GM23338 (cell line): Measurements from ENCODE around the gene NFKB1.

Experiments
- CREB1 ChIP-seq: fragments of 250-450 bp; sonication (Bioruptor Pico); IDR thresholded peaks from 2 replicates; pipeline ENCODE4 v1.5.0; 2020; ENCODE audit warnings: low read depth, mild to moderate bottlenecking, moderate library complexity
- ETS1 ChIP-seq: IDR thresholded peaks from 2 replicates; pipeline ENCODE4 v1.6.1; 2016; ENCODE audit warnings: antibody characterized with exemption
- EZH2 ChIP-seq: fragments of 200-600 bp; sonication (generic); IDR thresholded peaks from one replicate; pipeline ENCODE4 v1.8.0; 2017; ENCODE audit warnings: antibody characterized with exemption, mild to moderate bottlenecking, low read depth; ENCODE audit not compliant: unreplicated experiment
- EZH2phosphoT487 ChIP-seq: fragments of 200-600 bp; sonication (generic); IDR thresholded peaks from one replicate; pipeline ENCODE4 v1.8.1; 2018; ENCODE audit warnings: antibody characterized with exemption; ENCODE audit not compliant: unreplicated experiment
- JUNB ChIP-seq: IDR thresholded peaks from one replicate; pipeline ENCODE4 v1.6.1; 2016; ENCODE audit warnings: antibody characterized with exemption; ENCODE audit not compliant: unreplicated experiment
- NANOG ChIP-seq: IDR thresholded peaks from 2 replicates; pipeline ENCODE4 v1.6.1; 2016; ENCODE audit warnings: antibody characterized with exemption, borderline replicate concordance
- POLR2AphosphoS5 ChIP-seq: IDR thresholded peaks from 2 replicates; pipeline ENCODE4 v1.6.1; 2016; ENCODE audit warnings: antibody characterized with exemption, low read depth
- STAT1 ChIP-seq: IDR thresholded peaks from one replicate; pipeline ENCODE4 v1.6.1; 2016; ENCODE audit warnings: antibody characterized with exemption; ENCODE audit not compliant: unreplicated experiment
- ZNF114 ChIP-seq: fragments of 250-450 bp; sonication (Bioruptor Pico); IDR thresholded peaks from 2 replicates; pipeline ENCODE4 v1.5.0; 2020; ENCODE audit warnings: mild to moderate bottlenecking, moderate library complexity
- ZNF331 ChIP-seq: fragments of 250-450 bp; sonication (Bioruptor Pico); IDR thresholded peaks from 2 replicates; pipeline ENCODE4 v1.5.0; 2020; ENCODE audit warnings: low read depth, mild to moderate bottlenecking, moderate library complexity
- TF ChIP-seq, protein P1 (sequence below), 2 experiments: fragments of 200-600 bp in 1 of 2; sonication (generic) in 1 of 2; conservative IDR thresholded peaks; 2 replicates each; pipeline versions ENCODE4 v1.5.1 to v1.6.1; 2016 to 2017; ENCODE audit warnings: antibody characterized with exemption in 2 of 2, low read depth in 2 of 2, mild to moderate bottlenecking in 2 of 2, moderate library complexity in 1 of 2
- TF ChIP-seq, protein P2 (sequence below): IDR thresholded peaks from one replicate; pipeline ENCODE4 v1.6.1; 2018; ENCODE audit warnings: antibody characterized with exemption; ENCODE audit not compliant: unreplicated experiment
- TF ChIP-seq, protein P3 (sequence below): fragments of 250-450 bp; sonication (Bioruptor Pico); IDR thresholded peaks from 2 replicates; pipeline ENCODE4 v1.5.0; 2020; ENCODE audit warnings: mild to moderate bottlenecking, moderate library complexity

DNA sequence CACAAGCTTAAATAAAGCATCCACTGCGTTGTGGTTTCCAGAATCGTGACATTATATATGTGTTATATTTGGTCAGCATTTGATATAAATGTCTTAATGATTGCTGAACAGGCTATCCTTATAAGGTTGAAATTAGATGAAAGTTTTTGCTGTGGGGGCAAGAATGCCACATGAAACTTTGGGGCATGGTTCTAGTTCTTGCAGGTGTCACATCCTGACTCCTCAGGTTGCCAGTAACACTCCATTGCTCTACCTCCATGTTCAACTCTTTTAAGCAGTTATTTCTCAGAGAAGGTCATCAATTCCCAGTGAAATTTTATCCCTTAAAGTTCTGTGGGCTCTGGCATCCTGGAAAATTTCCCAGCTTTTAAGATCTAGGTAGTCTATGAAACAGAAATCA lies 33.7 kb downstream of the NFKB1 start:
- TF ChIP-seq, protein P1, sequence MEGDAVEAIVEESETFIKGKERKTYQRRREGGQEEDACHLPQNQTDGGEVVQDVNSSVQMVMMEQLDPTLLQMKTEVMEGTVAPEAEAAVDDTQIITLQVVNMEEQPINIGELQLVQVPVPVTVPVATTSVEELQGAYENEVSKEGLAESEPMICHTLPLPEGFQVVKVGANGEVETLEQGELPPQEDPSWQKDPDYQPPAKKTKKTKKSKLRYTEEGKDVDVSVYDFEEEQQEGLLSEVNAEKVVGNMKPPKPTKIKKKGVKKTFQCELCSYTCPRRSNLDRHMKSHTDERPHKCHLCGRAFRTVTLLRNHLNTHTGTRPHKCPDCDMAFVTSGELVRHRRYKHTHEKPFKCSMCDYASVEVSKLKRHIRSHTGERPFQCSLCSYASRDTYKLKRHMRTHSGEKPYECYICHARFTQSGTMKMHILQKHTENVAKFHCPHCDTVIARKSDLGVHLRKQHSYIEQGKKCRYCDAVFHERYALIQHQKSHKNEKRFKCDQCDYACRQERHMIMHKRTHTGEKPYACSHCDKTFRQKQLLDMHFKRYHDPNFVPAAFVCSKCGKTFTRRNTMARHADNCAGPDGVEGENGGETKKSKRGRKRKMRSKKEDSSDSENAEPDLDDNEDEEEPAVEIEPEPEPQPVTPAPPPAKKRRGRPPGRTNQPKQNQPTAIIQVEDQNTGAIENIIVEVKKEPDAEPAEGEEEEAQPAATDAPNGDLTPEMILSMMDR (conservative IDR thresholded peaks at IDR 0.05; ENCODE audit: low read depth in 2 of 2): no peak
- TF ChIP-seq, protein P2, sequence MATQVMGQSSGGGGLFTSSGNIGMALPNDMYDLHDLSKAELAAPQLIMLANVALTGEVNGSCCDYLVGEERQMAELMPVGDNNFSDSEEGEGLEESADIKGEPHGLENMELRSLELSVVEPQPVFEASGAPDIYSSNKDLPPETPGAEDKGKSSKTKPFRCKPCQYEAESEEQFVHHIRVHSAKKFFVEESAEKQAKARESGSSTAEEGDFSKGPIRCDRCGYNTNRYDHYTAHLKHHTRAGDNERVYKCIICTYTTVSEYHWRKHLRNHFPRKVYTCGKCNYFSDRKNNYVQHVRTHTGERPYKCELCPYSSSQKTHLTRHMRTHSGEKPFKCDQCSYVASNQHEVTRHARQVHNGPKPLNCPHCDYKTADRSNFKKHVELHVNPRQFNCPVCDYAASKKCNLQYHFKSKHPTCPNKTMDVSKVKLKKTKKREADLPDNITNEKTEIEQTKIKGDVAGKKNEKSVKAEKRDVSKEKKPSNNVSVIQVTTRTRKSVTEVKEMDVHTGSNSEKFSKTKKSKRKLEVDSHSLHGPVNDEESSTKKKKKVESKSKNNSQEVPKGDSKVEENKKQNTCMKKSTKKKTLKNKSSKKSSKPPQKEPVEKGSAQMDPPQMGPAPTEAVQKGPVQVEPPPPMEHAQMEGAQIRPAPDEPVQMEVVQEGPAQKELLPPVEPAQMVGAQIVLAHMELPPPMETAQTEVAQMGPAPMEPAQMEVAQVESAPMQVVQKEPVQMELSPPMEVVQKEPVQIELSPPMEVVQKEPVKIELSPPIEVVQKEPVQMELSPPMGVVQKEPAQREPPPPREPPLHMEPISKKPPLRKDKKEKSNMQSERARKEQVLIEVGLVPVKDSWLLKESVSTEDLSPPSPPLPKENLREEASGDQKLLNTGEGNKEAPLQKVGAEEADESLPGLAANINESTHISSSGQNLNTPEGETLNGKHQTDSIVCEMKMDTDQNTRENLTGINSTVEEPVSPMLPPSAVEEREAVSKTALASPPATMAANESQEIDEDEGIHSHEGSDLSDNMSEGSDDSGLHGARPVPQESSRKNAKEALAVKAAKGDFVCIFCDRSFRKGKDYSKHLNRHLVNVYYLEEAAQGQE: no peak
- no peak for TF ChIP-seq EZH2
- TF ChIP-seq POLR2AphosphoS5: no peak
- no peak for TF ChIP-seq ETS1
- no peak for TF ChIP-seq CREB1 (CRISPR knock-in tag)
- TF ChIP-seq ZNF114 (CRISPR knock-in tag): no peak
- no peak for TF ChIP-seq STAT1
- TF ChIP-seq ZNF331: no peak
- TF ChIP-seq EZH2phosphoT487: no peak
- TF ChIP-seq NANOG: no peak
- no peak for TF ChIP-seq JUNB
- TF ChIP-seq, protein P3, sequence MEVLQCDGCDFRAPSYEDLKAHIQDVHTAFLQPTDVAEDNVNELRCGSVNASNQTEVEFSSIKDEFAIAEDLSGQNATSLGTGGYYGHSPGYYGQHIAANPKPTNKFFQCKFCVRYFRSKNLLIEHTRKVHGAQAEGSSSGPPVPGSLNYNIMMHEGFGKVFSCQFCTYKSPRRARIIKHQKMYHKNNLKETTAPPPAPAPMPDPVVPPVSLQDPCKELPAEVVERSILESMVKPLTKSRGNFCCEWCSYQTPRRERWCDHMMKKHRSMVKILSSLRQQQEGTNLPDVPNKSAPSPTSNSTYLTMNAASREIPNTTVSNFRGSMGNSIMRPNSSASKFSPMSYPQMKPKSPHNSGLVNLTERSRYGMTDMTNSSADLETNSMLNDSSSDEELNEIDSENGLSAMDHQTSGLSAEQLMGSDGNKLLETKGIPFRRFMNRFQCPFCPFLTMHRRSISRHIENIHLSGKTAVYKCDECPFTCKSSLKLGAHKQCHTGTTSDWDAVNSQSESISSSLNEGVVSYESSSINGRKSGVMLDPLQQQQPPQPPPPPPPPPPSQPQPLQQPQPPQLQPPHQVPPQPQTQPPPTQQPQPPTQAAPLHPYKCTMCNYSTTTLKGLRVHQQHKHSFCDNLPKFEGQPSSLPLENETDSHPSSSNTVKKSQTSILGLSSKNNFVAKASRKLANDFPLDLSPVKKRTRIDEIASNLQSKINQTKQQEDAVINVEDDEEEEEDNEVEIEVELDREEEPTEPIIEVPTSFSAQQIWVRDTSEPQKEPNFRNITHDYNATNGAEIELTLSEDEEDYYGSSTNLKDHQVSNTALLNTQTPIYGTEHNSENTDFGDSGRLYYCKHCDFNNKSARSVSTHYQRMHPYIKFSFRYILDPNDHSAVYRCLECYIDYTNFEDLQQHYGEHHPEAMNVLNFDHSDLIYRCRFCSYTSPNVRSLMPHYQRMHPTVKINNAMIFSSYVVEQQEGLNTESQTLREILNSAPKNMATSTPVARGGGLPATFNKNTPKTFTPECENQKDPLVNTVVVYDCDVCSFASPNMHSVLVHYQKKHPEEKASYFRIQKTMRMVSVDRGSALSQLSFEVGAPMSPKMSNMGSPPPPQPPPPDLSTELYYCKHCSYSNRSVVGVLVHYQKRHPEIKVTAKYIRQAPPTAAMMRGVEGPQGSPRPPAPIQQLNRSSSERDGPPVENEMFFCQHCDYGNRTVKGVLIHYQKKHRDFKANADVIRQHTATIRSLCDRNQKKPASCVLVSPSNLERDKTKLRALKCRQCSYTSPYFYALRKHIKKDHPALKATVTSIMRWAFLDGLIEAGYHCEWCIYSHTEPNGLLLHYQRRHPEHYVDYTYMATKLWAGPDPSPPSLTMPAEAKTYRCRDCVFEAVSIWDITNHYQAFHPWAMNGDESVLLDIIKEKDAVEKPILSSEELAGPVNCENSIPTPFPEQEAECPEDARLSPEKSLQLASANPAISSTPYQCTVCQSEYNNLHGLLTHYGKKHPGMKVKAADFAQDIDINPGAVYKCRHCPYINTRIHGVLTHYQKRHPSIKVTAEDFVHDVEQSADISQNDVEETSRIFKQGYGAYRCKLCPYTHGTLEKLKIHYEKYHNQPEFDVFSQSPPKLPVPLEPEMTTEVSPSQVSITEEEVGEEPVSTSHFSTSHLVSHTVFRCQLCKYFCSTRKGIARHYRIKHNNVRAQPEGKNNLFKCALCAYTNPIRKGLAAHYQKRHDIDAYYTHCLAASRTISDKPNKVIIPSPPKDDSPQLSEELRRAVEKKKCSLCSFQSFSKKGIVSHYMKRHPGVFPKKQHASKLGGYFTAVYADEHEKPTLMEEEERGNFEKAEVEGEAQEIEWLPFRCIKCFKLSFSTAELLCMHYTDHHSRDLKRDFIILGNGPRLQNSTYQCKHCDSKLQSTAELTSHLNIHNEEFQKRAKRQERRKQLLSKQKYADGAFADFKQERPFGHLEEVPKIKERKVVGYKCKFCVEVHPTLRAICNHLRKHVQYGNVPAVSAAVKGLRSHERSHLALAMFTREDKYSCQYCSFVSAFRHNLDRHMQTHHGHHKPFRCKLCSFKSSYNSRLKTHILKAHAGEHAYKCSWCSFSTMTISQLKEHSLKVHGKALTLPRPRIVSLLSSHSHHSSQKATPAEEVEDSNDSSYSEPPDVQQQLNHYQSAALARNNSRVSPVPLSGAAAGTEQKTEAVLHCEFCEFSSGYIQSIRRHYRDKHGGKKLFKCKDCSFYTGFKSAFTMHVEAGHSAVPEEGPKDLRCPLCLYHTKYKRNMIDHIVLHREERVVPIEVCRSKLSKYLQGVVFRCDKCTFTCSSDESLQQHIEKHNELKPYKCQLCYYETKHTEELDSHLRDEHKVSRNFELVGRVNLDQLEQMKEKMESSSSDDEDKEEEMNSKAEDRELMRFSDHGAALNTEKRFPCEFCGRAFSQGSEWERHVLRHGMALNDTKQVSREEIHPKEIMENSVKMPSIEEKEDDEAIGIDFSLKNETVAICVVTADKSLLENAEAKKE (CRISPR knock-in tag): no peak
